Parietal lobe (tissue), 2 donors: ENCODE results near the gene PEMT. TPM values are rescaled to one million over a fixed set of nuclear protein-coding genes. Genes with fewer than 3 reads are reported as not detected.

Source experiments
- small RNA-seq: library from RNA; depleted of rRNA; stranded (forward); fragments of <200 nt; gene quantifications from one replicate; pipeline ENCODE3, GENCODE V24; 2014; ENCODE audit warnings: low replicate concordance
- total RNA-seq: library from RNA; depleted of rRNA; stranded (reverse); fragments of >200 nt; gene quantifications from one replicate; pipeline ENCODE4 v1.2.3, GENCODE V29; 2014

PEMT gene, protein sequence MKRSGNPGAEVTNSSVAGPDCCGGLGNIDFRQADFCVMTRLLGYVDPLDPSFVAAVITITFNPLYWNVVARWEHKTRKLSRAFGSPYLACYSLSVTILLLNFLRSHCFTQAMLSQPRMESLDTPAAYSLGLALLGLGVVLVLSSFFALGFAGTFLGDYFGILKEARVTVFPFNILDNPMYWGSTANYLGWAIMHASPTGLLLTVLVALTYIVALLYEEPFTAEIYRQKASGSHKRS
- 20.0 TPM for total RNA-seq

DNA sequence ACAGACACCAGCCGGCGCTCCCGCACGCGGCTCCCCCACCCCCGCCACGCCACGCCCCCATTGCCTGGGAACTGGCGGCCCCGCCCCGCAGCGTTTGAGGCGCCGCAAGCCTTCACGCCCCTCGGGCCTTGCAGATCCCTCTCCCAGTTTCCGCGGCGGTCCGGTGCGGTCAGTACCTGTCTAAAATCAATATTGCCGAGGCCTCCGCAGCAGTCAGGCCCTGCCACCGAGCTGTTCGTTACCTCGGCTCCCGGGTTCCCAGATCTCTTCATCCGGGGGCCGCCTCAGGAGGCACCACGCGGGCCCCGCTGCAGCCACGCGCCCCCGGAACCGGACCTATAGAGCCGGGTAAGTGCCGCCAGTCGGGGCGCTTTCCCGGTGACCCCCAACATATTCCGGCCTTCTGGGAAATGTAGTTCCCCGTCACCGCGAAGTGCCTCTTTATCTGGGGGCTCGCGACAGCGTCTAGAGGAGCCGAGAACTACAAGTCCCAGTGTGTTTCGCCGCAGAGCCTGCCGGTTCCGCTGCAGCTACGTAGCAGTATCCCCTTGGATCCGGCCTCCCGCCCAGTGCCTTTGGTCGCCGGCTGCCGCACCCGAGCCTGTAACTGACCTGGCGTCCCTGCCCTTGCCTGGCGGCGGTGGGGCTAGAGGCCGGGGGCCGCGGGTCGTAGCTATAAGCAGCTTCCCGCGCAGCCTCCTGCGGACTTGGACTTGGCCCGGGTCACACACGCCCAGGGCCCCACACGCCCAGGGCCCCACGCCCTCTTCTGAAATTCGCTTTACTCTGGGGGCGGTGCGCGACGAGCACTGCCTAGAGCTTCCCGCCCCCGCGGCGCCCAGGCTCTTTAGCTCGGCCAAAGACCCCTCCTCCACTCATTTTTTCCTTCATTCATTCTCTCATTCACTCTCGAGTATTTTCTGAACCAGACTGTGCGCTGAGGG is at the start of gene PEMT:
TSS of gene PEMT (minus strand) at position 354 of the 944 bp plus-strand sequence. CDS start at position 272, 82 bp downstream.

DNA sequence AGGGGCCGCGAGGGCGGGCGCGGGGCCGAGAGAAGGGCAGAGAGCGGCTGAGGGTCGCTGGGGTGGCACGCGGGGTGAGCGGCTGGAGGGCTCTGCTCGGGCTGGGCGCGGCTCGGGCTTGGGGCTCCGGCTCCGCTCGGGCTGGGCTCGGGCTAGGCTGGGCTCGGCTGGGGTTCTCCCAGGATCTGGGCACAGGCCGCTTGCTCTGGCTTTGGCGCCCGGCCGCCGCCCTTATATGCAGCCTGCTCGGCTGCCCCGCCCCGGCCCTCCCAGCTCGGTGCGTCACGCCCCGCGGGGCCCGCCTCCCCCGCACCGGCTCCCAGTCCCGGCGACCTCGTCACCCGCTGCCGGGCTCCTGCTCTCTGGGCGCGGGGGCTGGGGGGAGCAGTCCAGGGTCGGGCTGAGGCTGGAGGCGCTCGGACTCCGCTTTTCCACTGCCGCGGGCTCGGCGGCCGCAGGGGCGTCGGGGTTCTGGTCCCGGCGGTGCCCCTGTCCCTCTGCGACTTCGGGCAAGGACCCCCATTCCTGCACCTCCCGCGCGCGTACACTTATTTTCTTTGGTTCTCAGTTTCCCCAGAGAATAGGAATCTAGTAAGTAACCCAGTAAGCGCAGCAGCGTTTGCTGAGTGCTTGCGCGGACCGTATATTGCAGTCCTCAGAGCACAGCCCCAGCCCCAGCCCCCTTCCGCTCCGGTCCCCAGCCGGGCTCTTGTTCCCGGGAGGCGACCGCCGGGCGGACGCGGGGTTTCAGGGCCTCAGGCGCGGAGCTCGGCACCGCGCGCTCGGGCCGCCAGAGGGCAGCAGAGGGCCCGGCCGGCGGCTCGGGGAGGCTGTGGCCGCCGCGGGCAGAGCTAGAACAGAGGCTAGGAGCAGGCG is 95.1 kb downstream of the PEMT start, which contains the start of gene RASD1:
TSS of gene RASD1 (minus strand) at position 207 of the 876 bp plus-strand sequence. CDS start 214 bp downstream, outside the sequence.

DNA sequence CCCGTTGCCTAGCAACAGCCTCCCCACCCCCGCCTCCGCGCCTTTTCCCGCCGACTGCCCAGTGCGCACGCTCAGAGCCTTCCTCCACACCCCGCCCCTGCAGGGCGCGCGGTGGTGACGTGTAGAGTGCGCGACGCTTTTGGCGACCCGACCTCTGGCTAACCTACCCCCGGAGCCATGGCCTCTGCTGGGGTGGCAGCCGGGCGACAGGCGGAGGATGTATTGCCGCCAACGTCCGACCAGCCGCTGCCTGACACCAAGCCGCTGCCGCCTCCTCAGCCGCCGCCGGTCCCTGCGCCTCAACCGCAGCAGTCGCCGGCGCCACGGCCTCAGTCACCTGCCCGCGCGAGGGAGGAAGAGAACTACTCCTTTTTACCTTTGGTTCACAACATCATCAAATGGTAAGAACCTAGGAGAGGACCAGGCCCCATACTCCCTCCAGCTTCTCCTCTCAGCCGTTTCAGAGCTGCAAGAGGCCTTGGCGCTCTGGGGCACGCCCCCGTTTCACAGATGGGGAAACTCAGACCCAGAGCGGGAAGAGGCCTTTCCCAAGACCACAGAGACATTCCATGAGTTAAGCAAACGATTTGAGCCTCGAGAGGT is 114.5 kb downstream of the PEMT start, which contains the start of gene MED9:
TSS of gene MED9 (plus strand) at position 136 of the 603 bp plus-strand sequence. CDS start at position 178, 42 bp downstream.

Small RNA genes lying within 50 kb of the gene (small RNA-seq; reads per million reads assigned to genes)
- gene RF00019 (not detected), gene RNU6-468P (not detected)

Other genes with a start within 250 kb of the PEMT start
- gene MED9, start 114.7 kb downstream of the PEMT start, total RNA-seq, result 28.5 TPM
- 9.1 TPM for gene RASD1, start 95.3 kb downstream of the PEMT start, total RNA-seq
- gene RAI1, start 89.8 kb upstream of the PEMT start, total RNA-seq, result 36.3 TPM
- 30.0 TPM for gene SREBF1, start 245.3 kb upstream of the PEMT start, total RNA-seq